Stimulated activated naive B cell treated with anti-CD40 and anti-IgM and Interleukin-4, amounts not matched to agents 10 μg/mL and 1 μg/mL and 100 μg/mL, for 72 hours (primary cell): ENCODE measurements around the gene PARL.

Experiments
- ATAC-seq, 2 donors: fragments of 150-1000 bp; cut with Tn5 transposase; replicated peaks; 2 replicates each; pipeline ENCODE4 v1.10.0; 2021; ENCODE audit warnings: moderate library complexity in 1 of 2
- DNase-seq: peaks from one replicate; pipeline ENCODE4 v3.0.0; 2021
- H3K27ac Mint-ChIP-seq: one replicate; pipeline ENCODE4 v1.8.0; 2022; ENCODE audit warnings: mild to moderate bottlenecking, mixed read lengths
- H3K27me3 Mint-ChIP-seq, 2 donors: one replicate each; pipeline ENCODE4 v1.8.0; 2022; ENCODE audit warnings: mixed read lengths in 2 of 2
- H3K36me3 Mint-ChIP-seq, 2 donors: one replicate each; pipeline ENCODE4 v1.8.0; 2022; ENCODE audit warnings: mixed read lengths in 2 of 2, mild to moderate bottlenecking in 1 of 2
- H3K4me1 Mint-ChIP-seq, 2 donors: one replicate each; pipeline ENCODE4 v1.8.0; 2022; ENCODE audit warnings: mixed read lengths in 2 of 2, mild to moderate bottlenecking in 1 of 2
- H3K4me3 Mint-ChIP-seq, 2 donors: one replicate each; pipeline ENCODE4 v1.8.0; 2022; ENCODE audit warnings: mild to moderate bottlenecking in 2 of 2, mixed read lengths in 2 of 2, moderate library complexity in 1 of 2
- H3K9me3 Mint-ChIP-seq, 2 donors: one replicate each; pipeline ENCODE4 v1.8.0; 2022; ENCODE audit warnings: mixed read lengths in 2 of 2, mild to moderate bottlenecking in 1 of 2

The PARL gene

DNA sequence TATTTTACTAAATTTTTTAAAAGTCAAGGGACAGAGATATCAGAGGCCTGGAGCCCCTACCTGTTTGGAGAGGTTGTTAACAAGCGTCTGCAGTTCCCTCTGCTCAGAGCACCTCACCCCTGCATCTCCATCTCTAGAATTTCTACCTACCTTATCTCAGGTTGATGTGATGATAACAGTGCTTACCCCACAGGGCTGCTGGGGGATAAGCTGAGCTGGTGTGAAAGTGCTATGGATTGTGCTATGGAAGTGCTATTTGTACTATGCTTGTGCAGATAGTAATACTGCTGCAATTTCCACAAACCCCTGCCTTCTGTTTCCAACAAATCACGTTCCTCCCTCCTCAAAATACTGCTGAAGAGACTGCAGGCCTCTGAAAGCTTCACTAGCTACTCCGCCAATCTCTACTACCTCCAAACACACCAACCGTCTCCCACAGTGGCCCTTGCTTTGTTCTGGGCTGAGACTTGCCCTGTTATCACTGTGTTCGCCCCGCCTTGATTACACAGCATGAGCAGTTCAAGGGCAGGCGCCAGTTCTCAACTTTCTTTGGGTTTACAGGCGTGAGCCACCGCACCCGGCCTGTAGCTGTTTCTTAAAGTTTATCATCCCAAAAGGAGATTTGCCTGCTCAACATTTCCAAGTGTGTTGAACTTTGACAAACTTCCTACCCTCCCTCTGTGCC lies 28.4 kb upstream of the PARL start:
- H3K4me1 Mint-ChIP-seq = no peaks in the 10 kb centered on the region
- ATAC-seq (no peak), DNase-seq (no peak)
- H3K4me3 Mint-ChIP-seq = no peak overlapping the region
- no peaks in the 10 kb centered on the region for H3K36me3 Mint-ChIP-seq
- no peak overlapping the region for H3K27ac Mint-ChIP-seq
- peaks cover 7% of the 10 kb centered on the region in 2 donors for H3K27me3 Mint-ChIP-seq
- no peaks in the 10 kb centered on the region for H3K9me3 Mint-ChIP-seq

DNA sequence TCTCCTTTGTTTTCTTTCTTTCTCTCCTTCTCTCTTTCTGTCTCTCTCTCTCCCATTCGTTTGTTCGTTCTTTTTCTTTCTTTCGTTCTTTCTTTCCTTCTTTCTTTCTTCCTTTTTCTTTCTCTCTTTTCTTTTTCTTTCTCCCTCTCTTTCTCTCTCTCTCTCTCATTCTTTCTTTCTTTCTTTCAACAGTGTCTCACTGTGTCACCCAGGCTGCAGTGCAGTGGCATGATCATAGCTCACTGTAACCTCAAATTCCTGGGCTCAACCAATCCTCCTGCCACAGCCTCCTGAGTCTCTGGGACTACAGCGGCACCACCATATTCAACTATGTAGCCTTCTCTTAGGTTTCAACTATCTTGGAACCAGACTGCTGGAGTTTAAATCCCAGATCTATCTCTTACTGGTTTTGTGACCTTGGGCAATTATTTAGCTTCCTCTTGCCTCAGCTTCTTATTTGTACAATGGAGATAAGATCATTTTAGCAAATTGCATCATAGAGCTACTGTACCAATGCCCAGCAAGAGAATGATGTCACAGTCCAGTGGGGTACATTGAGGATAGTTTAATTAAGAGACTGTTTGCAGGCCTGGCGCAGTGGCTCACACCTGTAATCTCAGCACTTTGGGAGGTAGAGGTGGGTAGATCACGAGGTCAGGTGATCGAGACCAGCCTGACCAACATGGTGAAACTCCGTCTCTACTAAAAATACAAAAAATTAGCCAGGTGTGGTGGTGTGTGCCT lies 27.3 kb upstream of the PARL start:
- Mint-ChIP-seq H3K27me3 (peaks cover 11 to 12% of the 10 kb centered on the region in 2 donors), H3K27ac (no peak overlapping the region), H3K4me3 (no peak overlapping the region), H3K4me1 (no peaks in the 10 kb centered on the region), H3K9me3 (no peaks in the 10 kb centered on the region), H3K36me3 (no peaks in the 10 kb centered on the region)
- no peak for DNase-seq
- no peak for ATAC-seq

DNA sequence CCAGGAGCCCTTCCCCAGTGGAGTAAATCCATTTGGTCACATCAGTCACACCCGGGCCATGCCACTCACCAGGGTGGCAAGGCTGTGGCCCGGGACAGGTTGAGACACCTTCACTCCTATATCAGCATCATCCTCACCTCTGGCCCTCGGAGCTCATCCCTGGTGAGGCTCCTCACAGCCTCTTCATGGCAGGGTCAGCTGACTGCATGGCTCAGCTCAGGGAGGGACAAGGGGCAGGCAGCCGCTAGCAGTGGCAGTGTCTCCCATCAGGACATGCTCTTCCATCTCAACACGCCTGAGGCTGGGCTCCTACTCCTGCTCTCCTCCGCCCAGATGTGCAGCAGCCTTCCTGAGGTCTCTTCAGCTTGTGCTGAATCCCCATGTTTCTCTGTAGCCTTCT lies 26.4 kb upstream of the PARL start:
- Mint-ChIP-seq H3K4me1 (no peaks in the 10 kb centered on the region), H3K27me3 (peaks cover 12 to 18% of the 10 kb centered on the region in 2 donors), H3K36me3 (no peaks in the 10 kb centered on the region), H3K9me3 (no peaks in the 10 kb centered on the region), H3K27ac (no peak overlapping the region), H3K4me3 (no peak overlapping the region)
- ATAC-seq = no peak
- DNase-seq = no peak

DNA sequence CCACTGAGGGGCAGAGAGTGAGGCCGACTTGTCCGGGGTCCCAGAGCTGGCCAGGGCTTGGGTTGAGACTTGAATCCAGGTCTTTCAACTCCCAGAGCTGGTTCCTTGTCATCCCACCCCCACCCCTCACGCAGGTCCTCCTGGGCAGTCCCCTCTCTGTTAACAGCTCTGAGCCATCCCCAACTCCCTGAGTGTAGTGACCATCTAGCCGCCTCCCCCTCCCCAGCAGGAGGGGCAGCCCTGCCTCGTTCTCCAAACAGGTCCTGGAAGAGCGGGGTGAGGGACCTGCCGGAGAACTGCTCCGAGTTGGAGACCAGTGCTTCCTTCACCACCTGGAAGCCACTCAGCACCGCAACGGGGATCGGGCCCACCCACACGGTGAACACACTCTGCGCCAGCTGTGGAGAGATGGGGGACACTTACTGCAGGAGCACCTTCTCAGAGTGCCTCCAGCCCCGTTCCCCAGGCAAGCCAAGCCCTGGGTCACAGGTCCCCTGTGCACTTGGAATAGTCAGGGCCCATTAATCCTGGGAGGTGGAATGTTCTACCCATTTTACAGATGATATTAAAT lies 24.4 kb upstream of the PARL start:
- H3K27me3 Mint-ChIP-seq = peaks cover 12 to 18% of the 10 kb centered on the region in 2 donors
- no peaks in the 10 kb centered on the region for H3K36me3 Mint-ChIP-seq
- H3K27ac Mint-ChIP-seq = no peak overlapping the region
- ATAC-seq (no peak), DNase-seq (no peak)
- H3K4me3 Mint-ChIP-seq = no peak overlapping the region
- H3K9me3 Mint-ChIP-seq = no peaks in the 10 kb centered on the region
- no peaks in the 10 kb centered on the region for H3K4me1 Mint-ChIP-seq

DNA sequence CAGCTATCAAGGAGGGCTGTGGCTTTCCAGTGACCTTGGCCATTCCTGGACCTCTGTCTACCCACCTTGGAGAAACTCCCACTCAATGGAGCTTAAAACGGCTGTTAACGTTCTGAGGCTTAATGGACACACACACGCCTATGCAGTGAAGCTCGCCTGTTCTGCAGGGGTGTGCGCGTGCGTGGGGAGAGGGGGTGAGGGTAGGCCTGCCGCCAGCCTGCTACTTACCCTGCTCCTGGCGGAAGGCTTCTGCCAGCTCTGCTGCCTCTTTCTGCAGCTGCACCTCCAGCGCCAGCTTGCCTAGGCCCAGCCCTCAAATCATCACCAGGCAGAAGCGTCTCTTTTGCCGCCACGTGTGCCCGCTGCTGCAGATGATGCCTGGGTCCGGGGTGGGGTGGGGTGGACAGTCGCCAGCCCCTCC lies 23.2 kb upstream of the PARL start:
- Mint-ChIP-seq H3K4me1 (no peaks in the 10 kb centered on the region), H3K27me3 (peaks cover 12 to 18% of the 10 kb centered on the region in 2 donors), H3K27ac (no peak overlapping the region), H3K36me3 (no peaks in the 10 kb centered on the region), H3K4me3 (no peak overlapping the region), H3K9me3 (no peaks in the 10 kb centered on the region)
- no peak for ATAC-seq
- DNase-seq = no peak

DNA sequence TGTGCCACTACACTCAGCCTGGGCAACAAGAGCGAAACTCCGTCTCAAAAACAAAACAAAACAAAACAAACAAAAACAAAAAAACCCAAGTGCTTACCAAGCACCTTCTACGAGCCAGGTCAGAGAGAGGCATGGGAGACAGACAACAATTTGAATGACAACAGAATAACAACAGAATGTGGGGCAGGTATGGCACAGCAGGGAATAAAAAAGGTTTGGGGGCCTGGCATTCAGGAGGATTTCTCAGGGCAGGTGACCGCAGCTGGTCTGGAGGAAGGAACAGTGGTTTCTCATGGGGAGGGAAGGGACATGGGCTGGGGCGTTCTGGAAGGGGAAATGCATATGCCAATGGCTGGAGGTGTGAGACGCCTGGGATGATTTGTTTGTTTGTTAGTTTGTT lies 22.5 kb upstream of the PARL start:
- Mint-ChIP-seq H3K27ac (no peak overlapping the region), H3K36me3 (no peaks in the 10 kb centered on the region)

DNA sequence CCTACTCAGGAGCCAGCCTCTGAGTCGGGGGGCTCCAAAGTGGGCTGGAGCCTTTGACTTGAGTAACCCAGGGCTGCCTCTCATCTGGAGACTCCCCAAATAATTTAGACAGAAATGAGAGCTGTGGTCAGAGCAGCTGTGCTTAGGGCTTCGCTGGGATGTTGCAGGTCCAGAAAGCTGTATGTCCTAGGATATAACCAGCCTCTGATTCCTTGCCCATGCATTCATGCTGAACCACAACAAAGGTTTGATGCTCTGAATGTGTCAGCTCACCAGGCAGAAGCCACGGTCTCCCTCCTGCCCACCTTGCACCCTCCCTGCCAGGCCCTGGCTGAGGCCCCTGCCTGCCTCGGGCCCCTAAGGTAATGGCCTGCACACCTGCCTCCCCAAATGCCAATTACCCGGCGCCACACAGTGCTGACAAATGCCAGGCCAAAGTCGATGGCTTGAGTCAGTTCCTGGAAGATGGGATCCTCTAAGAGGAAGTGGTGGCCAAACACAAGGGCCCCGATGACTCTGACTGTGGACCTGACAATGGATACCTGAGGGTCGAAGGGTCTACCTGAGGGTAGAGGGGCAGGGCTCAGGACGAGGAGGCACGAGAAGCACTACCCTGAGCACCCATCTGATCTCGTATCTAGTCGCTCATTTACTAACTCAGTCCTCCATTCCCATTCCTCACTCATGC lies 21.7 kb upstream of the PARL start:
- Mint-ChIP-seq H3K4me3 (no peak overlapping the region), H3K4me1 (no peaks in the 10 kb centered on the region), H3K27me3 (peaks cover 15 to 16% of the 10 kb centered on the region in 2 donors), H3K9me3 (no peaks in the 10 kb centered on the region), H3K36me3 (no peaks in the 10 kb centered on the region), H3K27ac (no peak overlapping the region)
- ATAC-seq = no peak
- no peak for DNase-seq

More for the DNA sequence above, 22.5 kb upstream of the PARL start:
- Mint-ChIP-seq H3K4me3 (no peak overlapping the region), H3K27me3 (peaks cover 12 to 18% of the 10 kb centered on the region in 2 donors), H3K4me1 (no peaks in the 10 kb centered on the region), H3K9me3 (no peaks in the 10 kb centered on the region)
- ATAC-seq = no peak
- no peak for DNase-seq

DNA sequence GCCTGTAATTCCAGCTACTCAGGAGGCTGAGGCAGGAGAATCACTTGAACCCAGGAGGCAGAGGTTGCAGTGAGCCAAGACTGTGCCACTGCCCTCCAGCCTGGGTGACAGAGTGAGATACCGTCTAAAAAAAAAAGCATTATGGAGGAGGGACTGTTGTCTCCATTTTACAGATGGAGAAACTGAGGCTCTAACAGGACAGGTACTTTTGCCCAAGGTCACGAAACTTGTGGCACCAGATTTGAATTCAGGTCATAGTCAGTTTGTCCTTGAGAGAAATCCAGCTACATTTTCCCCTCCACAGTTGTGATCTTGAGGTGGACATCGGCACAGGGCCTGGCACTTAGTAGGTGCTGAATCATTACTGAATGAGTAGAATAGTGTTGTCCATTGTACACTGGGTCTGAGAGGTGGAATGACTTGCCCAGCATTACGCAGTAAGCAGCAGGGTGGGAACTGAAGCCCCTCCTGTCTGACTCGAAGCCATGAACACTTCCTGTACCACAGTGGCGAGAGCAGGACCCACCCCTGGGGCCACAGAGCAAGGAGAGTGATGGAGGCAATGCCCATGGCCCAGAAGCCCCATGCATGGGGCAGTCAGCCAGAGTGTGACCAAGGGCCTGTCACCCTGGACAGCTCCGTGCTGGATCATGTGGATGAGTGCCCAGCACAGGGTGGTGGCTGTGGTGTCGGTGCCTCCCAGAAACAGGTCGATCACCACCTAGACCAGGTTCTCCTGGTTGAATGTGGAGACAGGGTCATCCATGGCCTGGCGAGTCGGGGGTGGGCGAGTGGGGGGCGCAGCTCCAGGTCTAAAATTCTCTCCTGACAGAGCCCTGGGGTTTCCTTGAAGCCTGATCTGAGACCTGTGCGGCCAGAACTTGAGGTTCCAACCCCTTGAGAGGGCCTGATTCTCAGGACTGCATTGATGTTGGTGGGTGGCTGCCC lies 20.4 kb upstream of the PARL start:
- no peak overlapping the region for H3K4me3 Mint-ChIP-seq
- no peak overlapping the region for H3K27ac Mint-ChIP-seq
- H3K4me1 Mint-ChIP-seq = no peaks in the 10 kb centered on the region
- no peak for DNase-seq
- H3K27me3 Mint-ChIP-seq = peaks cover 18 to 29% of the 10 kb centered on the region in 2 donors
- H3K9me3 Mint-ChIP-seq = peaks cover 0 to 4% of the 10 kb centered on the region in 2 donors
- no peak for ATAC-seq
- H3K36me3 Mint-ChIP-seq = peaks cover 0 to 3% of the 10 kb centered on the region in 2 donors

DNA sequence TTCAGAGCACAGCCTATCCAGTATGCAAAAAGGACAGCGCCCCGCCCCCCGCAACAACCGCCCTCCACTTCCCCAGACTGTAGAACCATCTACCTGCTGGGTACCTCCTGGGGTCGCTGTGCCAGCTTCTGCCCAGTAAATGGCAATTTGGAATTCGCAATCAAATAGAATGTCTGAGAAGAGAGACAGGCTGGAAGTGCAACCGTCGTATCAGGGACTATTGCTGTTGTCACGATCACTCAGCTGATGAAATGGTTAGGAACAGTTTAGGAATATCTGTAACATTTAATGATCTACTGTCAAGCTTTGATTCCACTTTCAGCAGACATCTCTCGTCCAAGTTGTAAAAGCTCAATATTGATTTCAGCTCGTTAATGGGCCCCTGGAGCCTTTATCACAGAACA lies 13.3 kb upstream of the PARL start:
- Mint-ChIP-seq H3K4me1 (peaks cover 6 to 14% of the 10 kb centered on the region in 2 donors), H3K4me3 (no peak overlapping the region), H3K36me3 (peaks cover 0 to 4% of the 10 kb centered on the region in 2 donors), H3K27me3 (peaks cover 23 to 25% of the 10 kb centered on the region in 2 donors), H3K27ac (no peak overlapping the region), H3K9me3 (peaks cover 2 to 5% of the 10 kb centered on the region in 2 donors)
- peak in 1 of 2 donors; percentile 41 for ATAC-seq
- DNase-seq = no peak

DNA sequence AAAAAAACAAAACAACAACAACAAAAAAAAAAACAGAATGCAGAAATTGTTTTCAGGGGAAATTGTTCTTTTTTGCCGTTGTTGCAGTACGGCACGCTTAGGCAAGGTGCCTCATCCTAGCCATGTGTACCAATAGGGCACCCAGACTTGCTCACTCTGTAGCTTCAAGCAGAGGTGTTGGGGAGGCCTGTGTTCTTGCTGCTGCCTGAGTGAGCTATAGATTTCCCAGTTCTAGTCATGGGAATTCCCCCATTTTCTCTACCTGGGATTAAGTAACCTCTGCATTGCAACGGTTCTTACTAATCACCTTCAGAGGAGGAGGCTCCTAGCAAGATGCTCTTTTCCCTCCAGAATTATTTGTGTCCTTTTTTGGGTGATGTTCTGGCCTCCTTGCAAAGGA lies 12.9 kb upstream of the PARL start:
- peaks cover 6 to 14% of the 10 kb centered on the region in 2 donors for H3K4me1 Mint-ChIP-seq
- H3K4me3 Mint-ChIP-seq = no peak overlapping the region
- peak overlapping the region; percentile 69 for H3K27ac Mint-ChIP-seq
- peaks cover 23 to 30% of the 10 kb centered on the region in 2 donors for H3K27me3 Mint-ChIP-seq
- DNase-seq (no peak), ATAC-seq (peak in 1 of 2 donors; percentile 52)
- peaks cover 0 to 4% of the 10 kb centered on the region in 2 donors for H3K36me3 Mint-ChIP-seq
- peaks cover 2 to 5% of the 10 kb centered on the region in 2 donors for H3K9me3 Mint-ChIP-seq

DNA sequence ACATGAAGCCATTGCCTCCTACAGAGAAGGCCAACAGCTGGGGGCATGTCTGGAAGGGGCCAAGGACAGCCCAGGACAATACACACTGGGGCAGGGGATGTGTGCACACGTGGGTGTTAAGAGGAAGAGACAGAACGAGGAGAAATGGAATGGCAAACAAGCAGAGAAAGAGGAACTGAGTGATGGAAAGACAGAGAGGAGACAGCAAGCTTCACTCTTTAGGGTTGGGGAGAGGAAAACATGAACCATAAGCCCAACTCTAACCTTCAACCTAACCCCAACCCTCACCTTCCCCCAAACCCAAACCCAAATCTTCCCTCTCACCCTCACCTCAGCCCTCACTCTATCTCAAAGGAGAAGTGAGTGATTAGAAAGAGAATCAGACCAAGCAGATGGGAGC lies 11.9 kb upstream of the PARL start:
- DNase-seq (no peak), ATAC-seq (peak; percentile 57 to 63)
- peaks cover 2 to 5% of the 10 kb centered on the region in 2 donors for H3K9me3 Mint-ChIP-seq
- no peak overlapping the region for H3K4me3 Mint-ChIP-seq
- H3K36me3 Mint-ChIP-seq = peaks cover 0 to 4% of the 10 kb centered on the region in 2 donors
- peaks cover 20 to 30% of the 10 kb centered on the region in 2 donors for H3K27me3 Mint-ChIP-seq
- no peak overlapping the region for H3K27ac Mint-ChIP-seq
- H3K4me1 Mint-ChIP-seq = peaks cover 6 to 14% of the 10 kb centered on the region in 2 donors

DNA sequence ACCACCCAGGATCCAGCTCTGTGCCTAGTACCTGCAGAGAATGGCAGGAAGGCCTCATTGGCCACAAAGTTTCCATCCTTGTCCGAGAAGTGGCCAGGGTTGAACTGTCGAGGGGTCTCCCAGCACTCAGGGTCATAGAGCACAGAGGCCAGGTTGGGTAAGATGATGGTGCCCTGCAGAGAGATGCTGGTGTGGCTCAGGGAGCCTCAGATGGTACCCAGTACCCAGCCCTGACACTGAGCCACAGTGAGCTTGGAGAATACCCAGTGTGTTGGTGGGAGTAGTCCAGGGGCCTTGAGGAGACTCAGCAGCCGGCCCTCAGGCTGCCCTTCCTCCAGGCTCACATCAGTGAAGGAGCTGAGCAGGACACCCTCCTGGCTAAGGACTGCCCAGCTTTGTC lies 11.5 kb upstream of the PARL start:
- ATAC-seq (peak; percentile 9 to 33), DNase-seq (no peak)
- no peak overlapping the region for H3K4me3 Mint-ChIP-seq
- H3K9me3 Mint-ChIP-seq = peaks cover 2 to 5% of the 10 kb centered on the region in 2 donors
- no peak overlapping the region for H3K27ac Mint-ChIP-seq
- H3K27me3 Mint-ChIP-seq = peaks cover 16 to 25% of the 10 kb centered on the region in 2 donors
- H3K36me3 Mint-ChIP-seq = peaks cover 0 to 4% of the 10 kb centered on the region in 2 donors
- peaks cover 6 to 14% of the 10 kb centered on the region in 2 donors for H3K4me1 Mint-ChIP-seq

DNA sequence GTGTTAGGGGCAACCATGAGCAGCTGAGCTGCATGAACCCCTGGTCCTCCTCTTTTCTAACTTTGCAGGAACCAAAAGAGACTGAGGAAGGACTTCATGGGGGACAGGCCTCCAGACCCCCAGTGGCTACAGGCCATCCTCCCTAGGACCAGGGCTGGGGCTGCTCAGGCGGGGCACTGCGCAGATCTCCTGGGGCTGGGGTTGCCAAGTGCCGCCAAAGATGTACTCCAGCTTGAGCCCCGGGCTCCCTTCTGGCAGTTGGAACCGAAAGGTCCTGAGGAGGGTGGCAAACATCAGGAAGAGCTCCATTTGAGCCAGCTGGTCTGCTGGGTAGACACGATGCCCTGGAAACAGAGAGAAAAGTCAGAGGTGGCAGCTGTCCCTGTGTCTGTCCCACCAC lies 11.1 kb upstream of the PARL start:
- peaks cover 6 to 14% of the 10 kb centered on the region in 2 donors for H3K4me1 Mint-ChIP-seq
- ATAC-seq = no peak
- H3K4me3 Mint-ChIP-seq = no peak overlapping the region
- H3K27me3 Mint-ChIP-seq = peaks cover 12 to 28% of the 10 kb centered on the region in 2 donors
- H3K9me3 Mint-ChIP-seq = peaks cover 2 to 5% of the 10 kb centered on the region in 2 donors
- DNase-seq = no peak
- H3K36me3 Mint-ChIP-seq = peaks cover 0 to 4% of the 10 kb centered on the region in 2 donors
- no peak overlapping the region for H3K27ac Mint-ChIP-seq
